Omental fat pad (tissue), 4 donors: Measurements from ENCODE around the gene BLVRB. TPM values are rescaled to one million over a fixed set of nuclear protein-coding genes. Genes with fewer than 3 reads are reported as not detected.

Source experiments
- ATAC-seq: fragments of 150-250 bp; one replicate; pipeline ENCODE4 v1.9.1; 2016; ENCODE audit warnings: mild to moderate bottlenecking, moderate library complexity; ENCODE audit not compliant: low FRiP score
- DNase-seq: peaks from one replicate; pipeline ENCODE4 v3.0.0-alpha.2; 2019; ENCODE audit warnings: low spot score
- CTCF ChIP-seq, 3 donors: fragments of 450-650 bp; IDR thresholded peaks; one replicate each; pipeline ENCODE4 v1.5.1; 2016 to 2017; ENCODE audit warnings: antibody characterized with exemption in 3 of 3, mild to moderate bottlenecking in 3 of 3, moderate library complexity in 2 of 3
- total RNA-seq, 4 donors: library from RNA; depleted of rRNA; stranded (reverse); fragments of >200 nt; gene quantifications; one replicate each; pipeline ENCODE4 v1.1.0, GENCODE V29; 2016

Gene BLVRB
- total RNA-seq, 4 donors from 2014 or later: 240 to 419 (median 329) TPM

GRCh38 chr19:40420766-40421765 is 44.5 kb downstream of the BLVRB start:
- TF ChIP-seq CTCF (IDR thresholded peaks at IDR 0.05): peak in 2 of 3 donors; percentile 38 to 66
- DNase-seq (peak; percentile 58), ATAC-seq (peak; percentile 87)

- no peak for DNase-seq
- TF ChIP-seq CTCF (IDR thresholded peaks at IDR 0.05): no peak
Observed at GRCh38 chr19:40420451-40420765, 45.1 kb downstream of the BLVRB start.

GRCh38 chr19:40419780-40420179 is 45.8 kb downstream of the BLVRB start:
- DNase-seq (no peak), ATAC-seq (no peak)
- TF ChIP-seq CTCF (IDR thresholded peaks at IDR 0.05): no peak

More at GRCh38 chr19:40420451-40420765, 45.1 kb downstream of the BLVRB start:
- ATAC-seq: no peak

GRCh38 chr19:40419066-40419612 is 46.4 kb downstream of the BLVRB start:
- ATAC-seq: no peak
- no peak for DNase-seq
- TF ChIP-seq CTCF (IDR thresholded peaks at IDR 0.05): no peak

GRCh38 chr19:40418040-40418439 is 47.5 kb downstream of the BLVRB start:
- TF ChIP-seq CTCF (IDR thresholded peaks at IDR 0.05): no peak
- no peak for DNase-seq

GRCh38 chr19:40417643-40417981 is 47.9 kb downstream of the BLVRB start:
- no peak for ATAC-seq
- no peak for TF ChIP-seq CTCF (IDR thresholded peaks at IDR 0.05)

More at GRCh38 chr19:40418040-40418439, 47.5 kb downstream of the BLVRB start:
- ATAC-seq: no peak

More at GRCh38 chr19:40417643-40417981, 47.9 kb downstream of the BLVRB start:
- no peak for DNase-seq
